OCI-LY7 (cell line): Measurements from ENCODE around the gene GSK3A. TPM values are rescaled to one million over a fixed set of nuclear protein-coding genes. Genes with fewer than 3 reads are reported as not detected.

ENCODE experiments used
- BruUV-seq: library from RNA; stranded (reverse); fragments of 400-500 nt; replicated peaks from 2 replicates; lab custom pipeline; 2021; lab: Mats Ljungman, UMichigan
- CTCF ChIA-PET: fragments of 300-600 bp; sonication (Branson Sonifier 250); formaldehyde crosslinking; loops from one replicate; lab custom pipeline; 2022; ENCODE audit warnings: antibody characterized with exemption; ENCODE audit not compliant: unreplicated experiment; lab: Charles Lee
- POLR2A ChIA-PET: fragments of 300-600 bp; sonication (Branson Sonifier 250); formaldehyde crosslinking; loops from one replicate; lab custom pipeline; 2022; ENCODE audit warnings: antibody characterized with exemption; lab: Charles Lee
- DNase-seq: peaks from one replicate; pipeline ENCODE4 v3.0.0-alpha.2; 2015; ENCODE audit warnings: low spot score
- H2AFZ ChIP-seq: fragments of 200-600 bp; sonication (generic), shearing (Covaris generic); 2 replicates; pipeline ENCODE4 v1.6.1; 2014; ENCODE audit warnings: mild to moderate bottlenecking, antibody characterized with exemption, low read length, moderate library complexity
- H3K27ac ChIP-seq: fragments of 200-600 bp; sonication (generic); 2 replicates; pipeline ENCODE4 v1.5.1; 2014; ENCODE audit warnings: mixed run types, low read depth, mild to moderate bottlenecking, moderate library complexity, low read length, inconsistent platforms; ENCODE audit not compliant: poor library complexity, severe bottlenecking
- H3K36me3 ChIP-seq: fragments of 200-600 bp; sonication (generic); 2 replicates; pipeline ENCODE4 v1.6.1; 2014; ENCODE audit warnings: mild to moderate bottlenecking, antibody characterized with exemption, low read length, moderate library complexity, mixed read lengths; ENCODE audit not compliant: insufficient read depth
- H3K4me1 ChIP-seq: fragments of 200-600 bp; sonication (generic); 2 replicates; pipeline ENCODE4 v1.5.1; 2014; ENCODE audit warnings: mild to moderate bottlenecking, low read length; ENCODE audit not compliant: insufficient read depth, poor library complexity, severe bottlenecking
- H3K4me2 ChIP-seq: fragments of 200-600 bp; sonication (generic); 2 replicates; pipeline ENCODE4 v1.6.1; 2014; ENCODE audit warnings: mild to moderate bottlenecking, low read length
- H3K4me3 ChIP-seq: fragments of 200-600 bp; sonication (generic); 2 replicates; pipeline ENCODE4 v1.5.1; 2014; ENCODE audit warnings: mild to moderate bottlenecking, low read depth, low read length; ENCODE audit not compliant: poor library complexity, severe bottlenecking
- H3K79me2 ChIP-seq: fragments of 200-600 bp; sonication (generic); 2 replicates; pipeline ENCODE4 v1.6.1; 2016; ENCODE audit warnings: low read depth, mild to moderate bottlenecking, low read length, moderate library complexity, mixed read lengths; ENCODE audit not compliant: insufficient read depth
- H3K9me2 ChIP-seq: fragments of 200-600 bp; sonication (generic); 2 replicates; pipeline ENCODE4 v1.6.1; 2016; ENCODE audit warnings: mild to moderate bottlenecking, low read length, mixed read lengths; ENCODE audit not compliant: insufficient read depth
- H3K9me3 ChIP-seq: fragments of 200-600 bp; sonication (generic); 2 replicates; pipeline ENCODE4 v1.6.1; 2014; ENCODE audit warnings: mild to moderate bottlenecking, mixed run types, low read length, mixed read lengths
- H4K20me1 ChIP-seq: fragments of 200-600 bp; sonication (generic); 2 replicates; pipeline ENCODE4 v1.6.1; 2014; ENCODE audit warnings: mild to moderate bottlenecking, antibody characterized with exemption, low read length, moderate library complexity, mixed read lengths; ENCODE audit not compliant: insufficient read depth
- CTCF ChIP-seq: fragments of 200-600 bp; sonication (generic); conservative IDR thresholded peaks from 2 replicates; pipeline ENCODE4 v1.5.1; 2014; ENCODE audit warnings: mild to moderate bottlenecking, antibody characterized with exemption, low read length, moderate library complexity, mixed read lengths
- EZH2phosphoT487 ChIP-seq: fragments of 200-600 bp; sonication (generic); IDR thresholded peaks from 2 replicates; pipeline ENCODE4 v1.6.1; 2018; ENCODE audit warnings: low read depth, borderline replicate concordance, mild to moderate bottlenecking, mixed run types, antibody characterized with exemption, low read length, moderate library complexity, mixed read lengths
- intact Hi-C: fragments of 100-400 bp; cut with micrococcal nuclease; formaldehyde crosslinking; loops from one replicate; pipeline ENCODE4 v1.10.0; 2022; ENCODE audit not compliant: unreplicated experiment
- total RNA-seq, 2 experiments: library from RNA; depleted of rRNA in 1 of 2; stranded (reverse); fragments of >200 nt in 1 of 2; shearing (Covaris generic) in 1 of 2; gene quantifications; 2 replicates each; pipeline ENCODE4 v1.2.3, GENCODE V29; 2014 to 2022

GSK3A gene
- total RNA-seq, 2 experiments from 2014 or later = 20.9 to 29.2 TPM

- Histone ChIP-seq H3K9me2 (no peaks in the 10 kb centered on the region), H3K27ac (no peak overlapping the region), H3K36me3 (peaks cover 72% of the 10 kb centered on the region), H3K79me2 (peaks cover 39% of the 10 kb centered on the region; the same call in 1 of the 2 replicates), H3K4me2 (no peak overlapping the region), H2AFZ (no peak overlapping the region), H3K9me3 (no peaks in the 10 kb centered on the region), H4K20me1 (peaks cover 10% of the 10 kb centered on the region; the same call in 1 of the 2 replicates), H3K4me1 (peaks cover 13% of the 10 kb centered on the region), H3K4me3 (no peak overlapping the region)
- TF ChIP-seq EZH2phosphoT487 = no peak
- no peak for TF ChIP-seq CTCF
- BruUV-seq = no TSS peak
- DNase-seq = no peak
- ChIA-PET CTCF (no interaction called here), POLR2A (no interaction called here)
- intact Hi-C loops = no loop called here
Observed at GRCh38 chr19:42212886-42213285, 29.5 kb downstream of the GSK3A start.

DNA sequence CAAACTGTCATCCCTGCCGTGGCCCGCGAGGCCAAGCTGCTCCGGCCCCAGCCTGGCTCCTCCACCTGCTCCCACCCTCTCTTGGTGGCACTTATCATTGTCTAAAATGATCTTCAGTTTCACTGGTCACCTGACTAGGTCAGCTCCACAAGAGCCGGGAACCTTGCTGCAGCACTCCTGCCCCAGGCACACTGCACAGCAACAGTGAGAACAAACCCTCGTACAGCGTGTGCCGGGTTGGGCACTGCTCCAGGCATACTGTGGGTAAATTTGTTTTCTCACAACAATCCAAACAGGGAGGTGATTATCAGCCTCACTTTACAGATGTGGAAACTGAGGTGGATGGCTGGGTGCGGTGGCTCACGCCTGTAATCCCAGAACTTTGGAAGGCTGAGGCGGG is 33.8 kb downstream of the GSK3A start:
- no peak for DNase-seq
- Histone ChIP-seq H3K4me1 (no peaks in the 10 kb centered on the region), H3K9me3 (no peaks in the 10 kb centered on the region), H3K9me2 (no peaks in the 10 kb centered on the region), H3K79me2 (peaks cover 11% of the 10 kb centered on the region; the same call in 1 of the 2 replicates), H3K36me3 (peaks cover 91% of the 10 kb centered on the region), H3K4me3 (no peak overlapping the region), H3K27ac (no peak overlapping the region), H4K20me1 (no peaks in the 10 kb centered on the region), H3K4me2 (no peak overlapping the region), H2AFZ (no peak overlapping the region)
- intact Hi-C loops = no loop called here
- TF ChIP-seq EZH2phosphoT487 (no peak), CTCF (no peak)
- CTCF ChIA-PET = no interaction called here
- BruUV-seq = no TSS peak
- POLR2A ChIA-PET = no interaction called here

- intact Hi-C loops = no loop called here
- peaks cover 5% of the 10 kb centered on the region; the same call in 1 of the 2 replicates for H3K79me2 ChIP-seq
- no peaks in the 10 kb centered on the region for H4K20me1 ChIP-seq
Observed at GRCh38 chr19:42207767-42208271, 34.6 kb downstream of the GSK3A start.

More at GRCh38 chr19:42207767-42208271, 34.6 kb downstream of the GSK3A start:
- ChIA-PET POLR2A (no interaction called here), CTCF (no interaction called here)
- no TSS peak for BruUV-seq
- Histone ChIP-seq H3K4me1 (peaks cover 7% of the 10 kb centered on the region), H3K4me2 (no peak overlapping the region), H3K4me3 (no peak overlapping the region), H3K27ac (no peak overlapping the region), H3K9me2 (no peaks in the 10 kb centered on the region), H2AFZ (no peak overlapping the region), H3K9me3 (no peaks in the 10 kb centered on the region), H3K36me3 (peaks cover 91% of the 10 kb centered on the region)
- DNase-seq = no peak
- no peak for TF ChIP-seq EZH2phosphoT487
- no peak for TF ChIP-seq CTCF
